Measurements from ENCODE around the gene GNPAT. TPM values are rescaled to one million over a fixed set of nuclear protein-coding genes. Genes with fewer than 3 reads are reported as not detected.

The GNPAT gene
- total RNA-seq, result 10 to 100 TPM; 44.6 to 45.2 TPM

- Mint-ChIP-seq H3K9me3 (no peaks in the 10 kb centered on the region), H3K4me1 (peaks cover 50% of the 10 kb centered on the region), H3K4me3 (peak within 1 kb of the TSS; percentile 85), H3K27me3 (no peaks in the 10 kb centered on the region), H3K27ac (peak within 1 kb of the TSS; percentile 83), H3K36me3 (ENCODE audit: low read depth) (peaks cover 49% of the 10 kb centered on the region)
- ChIA-PET POLR2A (interaction anchor here (0.7 to 2.1 kb wide), 14 partner anchors 8 to 372 kb away, joined by 3 to 36 read pairs (median 4); partner anchors contain the start of genes EGLN1, EXOC8, FAM89A and SPRTN), CTCF (interaction anchor here (0.6 to 2.1 kb wide), 8 partner anchors 9 to 598 kb away, joined by 3 to 9 read pairs (median 4); partner anchors contain the start of genes EXOC8 and SPRTN)
- peak; percentile 91 for DNase-seq
Measured at GRCh38 chr1:231240883-231241735, at the start of gene GNPAT. Gene GNPAT, plus strand, starts transcription at chr1:231241212. Its CDS starts 167 bp downstream, at chr1:231241379.

- Mint-ChIP-seq H3K27ac (no peak overlapping the region), H3K9me3 (no peaks in the 10 kb centered on the region), H3K4me3 (no peak overlapping the region), H3K4me1 (no peaks in the 10 kb centered on the region), H3K36me3 (ENCODE audit: low read depth) (no peaks in the 10 kb centered on the region), H3K27me3 (peaks cover 9% of the 10 kb centered on the region)
- ChIA-PET CTCF (no interaction called here), POLR2A (no interaction called here)
- no peak for DNase-seq
Measured at GRCh38 chr1:231192620-231193163, 48.3 kb upstream of the GNPAT start.

GRCh38 chr1:231193710-231194340, 47.2 kb upstream of the GNPAT start:
- POLR2A ChIA-PET, result interaction anchor here (0.5 kb wide), 1 partner anchor 99 kb away, joined by 3 read pairs; no protein-coding TSS in a partner anchor

GRCh38 chr1:231194476-231194842, 46.6 kb upstream of the GNPAT start:
- Mint-ChIP-seq H3K4me3 (no peak overlapping the region), H3K27ac (no peak overlapping the region), H3K4me1 (no peaks in the 10 kb centered on the region), H3K9me3 (no peaks in the 10 kb centered on the region), H3K27me3 (peaks cover 2% of the 10 kb centered on the region), H3K36me3 (ENCODE audit: low read depth) (no peaks in the 10 kb centered on the region)
- CTCF ChIA-PET, result no interaction called here
- DNase-seq, result no peak
- POLR2A ChIA-PET, result no interaction called here

More at GRCh38 chr1:231193710-231194340, 47.2 kb upstream of the GNPAT start:
- no peaks in the 10 kb centered on the region for H3K9me3 Mint-ChIP-seq
- H3K27me3 Mint-ChIP-seq, result peaks cover 2% of the 10 kb centered on the region
- no peak overlapping the region for H3K4me3 Mint-ChIP-seq
- no peaks in the 10 kb centered on the region for H3K36me3 Mint-ChIP-seq (ENCODE audit: low read depth)
- DNase-seq, result no peak
- CTCF ChIA-PET, result no interaction called here
- H3K27ac Mint-ChIP-seq, result no peak overlapping the region
- H3K4me1 Mint-ChIP-seq, result no peaks in the 10 kb centered on the region

- H3K27me3 Mint-ChIP-seq, result peaks cover 2% of the 10 kb centered on the region
- CTCF ChIA-PET, result no interaction called here
- H3K4me3 Mint-ChIP-seq, result no peak overlapping the region
- H3K9me3 Mint-ChIP-seq, result no peaks in the 10 kb centered on the region
- POLR2A ChIA-PET, result no interaction called here
- no peak overlapping the region for H3K27ac Mint-ChIP-seq
- no peaks in the 10 kb centered on the region for H3K4me1 Mint-ChIP-seq
- no peak for DNase-seq
- no peaks in the 10 kb centered on the region for H3K36me3 Mint-ChIP-seq (ENCODE audit: low read depth)
Measured at GRCh38 chr1:231194843-231195516, 46.0 kb upstream of the GNPAT start.

- H3K9me3 Mint-ChIP-seq, result no peaks in the 10 kb centered on the region
- H3K4me1 Mint-ChIP-seq, result no peaks in the 10 kb centered on the region
- H3K4me3 Mint-ChIP-seq, result no peak overlapping the region
- no peak for DNase-seq
- POLR2A ChIA-PET, result no interaction called here
- H3K36me3 Mint-ChIP-seq (ENCODE audit: low read depth), result no peaks in the 10 kb centered on the region
- H3K27ac Mint-ChIP-seq, result no peak overlapping the region
- peaks cover 7% of the 10 kb centered on the region for H3K27me3 Mint-ChIP-seq
- CTCF ChIA-PET, result interaction anchor here (1.4 kb wide), 1 partner anchor 15 kb away, joined by 3 read pairs; no protein-coding TSS in a partner anchor
Measured at GRCh38 chr1:231196307-231196706, 44.7 kb upstream of the GNPAT start.

GRCh38 chr1:231196728-231197127, 44.3 kb upstream of the GNPAT start:
- DNase-seq, result no peak
- H3K36me3 Mint-ChIP-seq (ENCODE audit: low read depth), result no peaks in the 10 kb centered on the region
- peaks cover 2% of the 10 kb centered on the region for H3K4me1 Mint-ChIP-seq
- no peak overlapping the region for H3K27ac Mint-ChIP-seq
- ChIA-PET POLR2A (no interaction called here), CTCF (interaction anchor here (1.4 kb wide), 1 partner anchor 15 kb away, joined by 3 read pairs; no protein-coding TSS in a partner anchor)
- no peak overlapping the region for H3K4me3 Mint-ChIP-seq
- H3K9me3 Mint-ChIP-seq, result no peaks in the 10 kb centered on the region
- peaks cover 7% of the 10 kb centered on the region for H3K27me3 Mint-ChIP-seq

- no peak for DNase-seq
- H3K9me3 Mint-ChIP-seq, result no peaks in the 10 kb centered on the region
- ChIA-PET POLR2A (no interaction called here), CTCF (interaction anchor here (0.9 to 1.5 kb wide), 2 partner anchors 11 to 14 kb away, joined by 3 to 4 read pairs; no protein-coding TSS in a partner anchor)
- H3K4me1 Mint-ChIP-seq, result peaks cover 9% of the 10 kb centered on the region
- H3K27ac Mint-ChIP-seq, result no peak overlapping the region
- no peak overlapping the region for H3K4me3 Mint-ChIP-seq
- peaks cover 10% of the 10 kb centered on the region for H3K27me3 Mint-ChIP-seq
- no peaks in the 10 kb centered on the region for H3K36me3 Mint-ChIP-seq (ENCODE audit: low read depth)
Measured at GRCh38 chr1:231199868-231200267, 41.1 kb upstream of the GNPAT start.

- H3K4me3 Mint-ChIP-seq, result no peak overlapping the region
- H3K4me1 Mint-ChIP-seq, result peaks cover 9% of the 10 kb centered on the region
- DNase-seq, result no peak
- H3K27ac Mint-ChIP-seq, result no peak overlapping the region
- H3K36me3 Mint-ChIP-seq (ENCODE audit: low read depth), result no peaks in the 10 kb centered on the region
- ChIA-PET CTCF (interaction anchor here (0.9 to 1.5 kb wide), 2 partner anchors 11 to 13 kb away, joined by 3 to 4 read pairs; no protein-coding TSS in a partner anchor), POLR2A (no interaction called here)
- H3K27me3 Mint-ChIP-seq, result peaks cover 10% of the 10 kb centered on the region
- H3K9me3 Mint-ChIP-seq, result no peaks in the 10 kb centered on the region
Measured at GRCh38 chr1:231200388-231201031, 40.5 kb upstream of the GNPAT start.

- Mint-ChIP-seq H3K27me3 (peaks cover 10% of the 10 kb centered on the region), H3K36me3 (ENCODE audit: low read depth) (no peaks in the 10 kb centered on the region), H3K4me1 (peaks cover 9% of the 10 kb centered on the region), H3K4me3 (no peak overlapping the region), H3K27ac (no peak overlapping the region), H3K9me3 (no peaks in the 10 kb centered on the region)
- CTCF ChIA-PET, result no interaction called here
- no peak for DNase-seq
- POLR2A ChIA-PET, result no interaction called here
Measured at GRCh38 chr1:231201375-231201978, 39.5 kb upstream of the GNPAT start.

GRCh38 chr1:231201979-231202633, 38.9 kb upstream of the GNPAT start:
- H3K27ac Mint-ChIP-seq, result no peak overlapping the region
- no peaks in the 10 kb centered on the region for H3K9me3 Mint-ChIP-seq
- H3K27me3 Mint-ChIP-seq, result peaks cover 10% of the 10 kb centered on the region
- ChIA-PET CTCF (no interaction called here), POLR2A (no interaction called here)
- H3K36me3 Mint-ChIP-seq (ENCODE audit: low read depth), result no peaks in the 10 kb centered on the region
- DNase-seq, result no peak
- no peak overlapping the region for H3K4me3 Mint-ChIP-seq
- peaks cover 9% of the 10 kb centered on the region for H3K4me1 Mint-ChIP-seq
